ENCODE results near the gene ELP1.
"Not testable (repeated sequence)": the region's sequence is repeated elsewhere in the genome, so short reads cannot be mapped to it uniquely, and the experiment has no call there.

The ELP1 gene

DNA sequence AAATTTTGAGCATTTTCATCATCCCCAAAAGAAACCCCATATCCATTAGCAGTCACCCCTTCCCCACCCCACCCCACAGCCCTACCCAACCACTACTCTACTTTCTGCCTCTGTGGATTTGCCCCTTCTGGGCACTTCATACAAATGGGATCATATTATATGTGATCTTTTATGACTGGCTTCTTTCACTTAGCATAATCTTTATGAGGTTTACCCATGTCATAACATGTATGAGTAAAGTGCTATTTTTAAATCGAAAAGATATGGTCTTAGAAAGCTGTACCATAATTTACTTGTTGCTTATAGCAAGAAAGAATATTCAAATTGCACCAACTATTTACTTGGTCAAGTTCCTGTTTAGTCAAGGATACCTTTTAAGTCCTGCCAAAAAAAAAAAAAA is 12.7 kb downstream of the ELP1 start:
- DNase-seq = no peak

- DNase-seq = not testable (repeated sequence)
Measured at GRCh38 chr9:108920401-108920800, 13.5 kb downstream of the ELP1 start.

DNA sequence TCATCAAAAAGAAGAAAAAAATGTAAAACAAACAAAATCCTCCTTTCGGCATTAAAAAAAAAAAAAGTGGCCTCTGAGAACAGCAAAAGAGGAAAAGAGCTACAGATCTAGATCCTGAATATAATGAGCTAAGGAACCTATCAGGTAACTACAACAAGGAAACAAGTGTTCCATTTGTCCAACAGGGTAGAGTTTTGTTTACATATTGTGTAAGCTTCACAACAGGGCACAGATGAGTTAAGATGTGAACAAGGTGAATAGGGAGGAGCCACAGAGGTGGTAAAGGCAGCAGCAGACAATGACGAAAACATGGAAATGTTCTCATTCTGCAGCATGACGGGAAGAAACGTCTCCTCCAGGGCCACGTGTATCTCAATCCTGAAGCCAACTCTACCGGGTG is 14.4 kb downstream of the ELP1 start:
- DNase-seq = no peak

DNA sequence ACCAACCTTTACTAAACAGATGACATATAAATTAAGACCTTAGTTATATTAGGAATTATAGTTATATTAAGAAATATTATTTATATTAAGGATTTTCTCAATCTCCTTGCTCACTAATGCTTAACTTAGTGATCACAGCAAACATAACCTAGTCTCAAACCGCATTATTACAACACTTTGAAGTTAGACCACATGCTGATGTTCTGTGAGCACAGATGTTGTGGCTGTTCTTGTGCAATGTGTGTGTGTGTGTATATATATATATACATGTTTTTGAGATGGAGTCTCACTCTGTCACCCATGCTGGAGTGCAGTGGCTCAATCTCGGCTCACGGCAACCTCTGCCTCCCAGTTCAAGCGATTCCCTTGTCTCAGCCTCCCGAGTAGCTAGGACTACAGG is 20.5 kb downstream of the ELP1 start:
- no peak for DNase-seq

- DNase-seq = no peak
Measured at GRCh38 chr9:108911820-108912219, 22.1 kb downstream of the ELP1 start.

GRCh38 chr9:108910914-108911313 is 23.0 kb downstream of the ELP1 start:
- no peak for DNase-seq

DNA sequence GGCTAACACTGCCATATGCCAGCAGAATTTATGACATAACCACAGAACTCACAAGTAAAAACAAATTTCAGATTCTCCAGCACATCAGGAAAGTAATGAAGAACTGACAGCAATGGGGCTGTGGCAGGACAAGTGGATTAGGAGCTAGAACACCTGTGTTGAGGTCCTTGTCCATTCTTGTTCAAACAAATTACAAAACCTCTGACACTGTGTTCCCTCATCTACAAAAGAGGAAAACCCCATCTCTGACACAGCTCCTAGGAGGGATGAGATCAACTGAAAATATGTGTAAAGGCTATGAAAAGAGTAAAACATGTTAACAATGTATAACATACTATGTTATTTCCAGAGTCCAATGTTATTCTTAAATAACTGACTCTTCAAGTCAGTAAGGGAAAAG is 23.5 kb downstream of the ELP1 start:
- no peak for DNase-seq

DNA sequence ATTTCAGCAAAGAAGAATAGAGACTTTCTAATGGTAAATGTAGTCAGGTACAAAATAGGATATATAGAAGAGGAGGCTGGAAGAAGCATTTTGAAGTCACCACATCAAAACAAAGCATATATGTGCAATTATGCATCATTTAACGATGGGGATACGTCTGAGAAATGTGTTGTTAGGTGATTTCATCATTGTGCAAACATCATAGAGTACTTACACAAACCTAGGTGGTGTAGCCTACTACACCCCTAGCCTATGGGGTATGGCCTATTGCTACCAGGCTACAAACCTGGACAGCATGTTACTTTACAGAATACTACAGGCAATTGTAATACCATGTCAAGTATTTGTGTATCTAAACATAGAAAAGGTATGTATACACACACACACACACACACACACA is 28.4 kb downstream of the ELP1 start:
- DNase-seq = no peak

GRCh38 chr9:108904161-108904560 is 29.8 kb downstream of the ELP1 start:
- DNase-seq = no peak

DNA sequence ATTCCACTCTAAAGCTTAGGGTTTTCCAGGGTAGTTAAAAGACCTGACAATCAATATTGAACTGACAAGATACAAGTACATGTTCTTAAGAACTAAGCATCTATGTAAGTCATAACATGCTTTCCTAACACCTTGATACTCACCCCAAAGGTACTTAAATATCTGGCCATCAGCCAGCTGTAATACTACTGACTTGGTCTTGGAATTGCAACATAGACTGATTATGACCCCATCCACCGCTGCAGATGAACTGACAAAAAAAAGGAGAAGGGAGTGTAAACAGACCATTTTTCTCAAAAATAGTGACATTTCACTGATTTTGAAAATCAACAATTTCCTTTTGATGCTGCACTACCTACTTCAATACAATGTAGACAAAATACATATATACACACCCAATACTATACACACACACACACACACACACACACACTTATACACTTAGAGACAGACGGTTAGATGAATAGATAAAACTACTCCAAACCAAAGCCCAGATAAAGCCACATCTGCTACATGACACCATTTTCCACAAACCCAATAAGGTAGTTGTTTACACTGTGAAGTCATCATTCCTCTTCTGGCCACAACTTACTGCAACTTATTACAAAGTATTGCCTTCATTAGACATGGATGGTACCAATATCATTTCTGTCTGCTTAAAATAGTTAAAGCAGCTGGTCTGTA is 30.4 kb downstream of the ELP1 start:
- no peak for DNase-seq

GRCh38 chr9:108900176-108900575 is 33.7 kb downstream of the ELP1 start:
- DNase-seq = no peak

GRCh38 chr9:108899023-108899695 is 34.8 kb downstream of the ELP1 start:
- not testable (repeated sequence) for DNase-seq

- no peak for DNase-seq
Measured at GRCh38 chr9:108897324-108898096, 36.4 kb downstream of the ELP1 start.

GRCh38 chr9:108894225-108894997 is 39.5 kb downstream of the ELP1 start:
- no peak for DNase-seq

GRCh38 chr9:108889649-108890067 is 44.3 kb downstream of the ELP1 start:
- DNase-seq = no peak

- DNase-seq = not testable (repeated sequence)
Measured at GRCh38 chr9:108886594-108887271, 47.2 kb downstream of the ELP1 start.

GRCh38 chr9:108885643-108886348 is 48.1 kb downstream of the ELP1 start:
- no peak for DNase-seq

GRCh38 chr9:108884701-108885100 is 49.2 kb downstream of the ELP1 start:
- DNase-seq = no peak

DNA sequence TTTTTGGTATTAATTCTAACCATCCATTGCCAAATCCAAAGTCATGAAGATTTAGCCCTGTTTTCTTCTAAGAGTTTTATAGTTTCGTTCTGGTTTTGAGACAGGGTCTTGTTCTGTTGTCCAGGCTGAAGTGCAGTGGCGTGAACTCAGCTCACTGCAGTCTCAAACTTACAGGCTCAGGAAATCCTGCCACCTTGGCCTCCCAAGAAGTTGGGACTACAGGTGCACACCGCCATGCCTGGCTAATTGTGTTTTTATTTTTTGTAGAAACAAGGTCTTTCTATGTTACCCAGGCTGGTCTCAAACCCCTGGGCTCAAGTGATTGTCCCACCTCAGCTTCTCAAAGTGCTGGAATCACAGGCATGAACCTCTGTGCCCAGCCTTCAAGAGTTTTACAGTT is 50.8 kb downstream of the ELP1 start:
- no peak for DNase-seq

DNA sequence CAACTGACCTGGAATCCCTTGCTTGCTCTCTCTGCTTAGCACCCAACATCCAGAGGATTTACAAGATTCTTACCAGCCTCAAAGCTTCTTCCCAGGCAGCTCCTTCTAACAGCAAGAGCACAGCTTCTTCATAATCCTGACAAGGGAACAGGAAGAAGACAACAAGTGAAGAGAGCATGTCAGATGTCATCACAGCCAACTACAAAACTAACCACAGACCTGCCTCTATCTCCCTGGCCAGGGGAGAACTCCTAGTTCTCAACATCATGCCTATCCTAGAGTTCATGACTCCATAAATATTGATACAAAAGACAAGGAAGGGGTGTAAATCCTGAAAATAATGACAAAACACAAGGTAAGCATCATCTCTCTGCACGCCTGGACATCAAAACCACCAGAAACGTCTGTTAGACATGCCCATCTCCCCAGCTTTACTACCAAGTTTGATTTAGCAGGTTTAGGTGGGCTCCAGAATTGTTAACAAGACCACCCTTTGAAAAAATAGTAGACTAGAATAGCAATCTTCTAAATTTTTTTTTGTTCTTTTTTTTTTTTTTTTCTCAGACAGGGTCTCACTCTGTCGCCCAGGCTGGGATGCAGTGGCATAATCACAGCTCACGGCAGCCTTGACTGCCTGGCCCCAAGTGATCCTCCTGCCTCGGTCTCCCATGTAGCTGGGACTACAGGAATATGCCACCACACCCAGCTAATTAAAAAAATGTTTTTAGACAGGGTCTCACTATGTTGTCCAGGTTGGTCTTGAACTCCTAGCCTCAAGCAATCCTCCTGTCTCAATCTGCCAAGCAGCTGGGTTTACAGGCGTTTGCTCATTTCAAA is 51.7 kb downstream of the ELP1 start:
- DNase-seq = no peak

DNA sequence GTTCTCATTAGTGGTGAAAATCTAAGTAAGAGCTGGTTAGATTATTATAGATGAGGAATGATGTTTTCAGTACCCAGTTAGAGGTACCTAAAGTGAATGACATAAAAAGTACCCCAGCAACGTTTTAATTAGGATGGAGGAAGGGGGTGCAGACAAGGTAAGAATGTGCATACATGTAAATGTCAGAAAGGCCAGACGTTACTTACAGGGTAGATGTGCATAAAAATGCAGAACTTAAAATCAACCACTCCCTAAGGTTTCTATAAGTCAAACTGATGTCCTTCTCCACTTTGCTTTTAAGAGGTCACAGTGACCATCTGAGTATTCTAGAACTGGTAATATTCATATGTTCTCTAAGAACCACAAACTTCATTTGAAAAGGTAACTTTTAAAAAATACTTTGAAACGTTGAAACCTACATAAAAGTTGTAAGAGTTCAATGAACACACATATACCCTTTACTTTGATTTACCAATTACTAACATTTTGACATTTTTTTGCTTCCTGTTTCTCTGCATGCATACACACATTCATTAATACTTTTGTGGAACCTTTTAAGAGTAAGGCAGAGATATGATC is 53.1 kb downstream of the ELP1 start:
- no peak for DNase-seq

Data from midbrain (tissue), 1 donor.